HEK293 (cell line): ENCODE results near the gene CLMN.

Source experiments
- CTCF ChIP-seq: fragments of 450-650 bp; formaldehyde crosslinking; IDR thresholded peaks from 2 replicates; pipeline ENCODE4 v1.5.1; 2016; ENCODE audit warnings: missing biosample characterization, missing genetic modification characterization
- PBX3 ChIP-seq: sonication (generic); formaldehyde crosslinking; IDR thresholded peaks from 2 replicates; pipeline ENCODE4 v1.8.1; 2022; ENCODE audit warnings: mild to moderate bottlenecking, moderate library complexity, missing genetic modification reagents
- ZNF274 ChIP-seq, 2 experiments: fragments of 200-500 bp in 1 of 2; fragments of 450-650 bp in 1 of 2; sonication (Bioruptor generic) in 1 of 2; formaldehyde crosslinking in 1 of 2; IDR thresholded peaks; 2 replicates each; pipeline versions ENCODE4 v1.5.1 to v1.6.1; 2014 to 2016; ENCODE audit warnings: borderline replicate concordance in 1 of 2, inconsistent platforms in 1 of 2, low read length in 1 of 2, missing biosample characterization in 1 of 2, missing genetic modification characterization in 1 of 2
- ZNF501 ChIP-seq: fragments of 450-650 bp; formaldehyde crosslinking; IDR thresholded peaks from 2 replicates; pipeline ENCODE4 v1.5.1; 2016; ENCODE audit warnings: missing biosample characterization, missing genetic modification characterization
- ZNF521 ChIP-seq: fragments of 450-650 bp; formaldehyde crosslinking; IDR thresholded peaks from 2 replicates; pipeline ENCODE4 v1.5.1; 2017; ENCODE audit warnings: missing biosample characterization, mild to moderate bottlenecking, missing genetic modification characterization
- ZNF600 ChIP-seq: fragments of 450-650 bp; formaldehyde crosslinking; IDR thresholded peaks from 2 replicates; pipeline ENCODE4 v1.5.1; 2016; ENCODE audit warnings: missing biosample characterization, missing genetic modification characterization
- ZNF645 ChIP-seq: fragments of 450-650 bp; formaldehyde crosslinking; IDR thresholded peaks from 2 replicates; pipeline ENCODE4; 2016; ENCODE audit warnings: missing biosample characterization, missing genetic modification characterization
- ZNF701 ChIP-seq: fragments of 450-650 bp; formaldehyde crosslinking; IDR thresholded peaks from 2 replicates; pipeline ENCODE4 v1.5.1; 2016; ENCODE audit warnings: missing biosample characterization, missing genetic modification characterization
- ZNF76 ChIP-seq: fragments of 450-650 bp; formaldehyde crosslinking; IDR thresholded peaks from 2 replicates; pipeline ENCODE4; 2016; ENCODE audit warnings: low read depth, missing biosample characterization, missing genetic modification characterization, borderline replicate concordance
- TF ChIP-seq, protein P1 (sequence below): fragments of 450-650 bp; formaldehyde crosslinking; IDR thresholded peaks from 2 replicates; pipeline ENCODE4 v1.5.1; 2016; ENCODE audit warnings: missing biosample characterization, missing genetic modification characterization

- TF ChIP-seq, protein P1, sequence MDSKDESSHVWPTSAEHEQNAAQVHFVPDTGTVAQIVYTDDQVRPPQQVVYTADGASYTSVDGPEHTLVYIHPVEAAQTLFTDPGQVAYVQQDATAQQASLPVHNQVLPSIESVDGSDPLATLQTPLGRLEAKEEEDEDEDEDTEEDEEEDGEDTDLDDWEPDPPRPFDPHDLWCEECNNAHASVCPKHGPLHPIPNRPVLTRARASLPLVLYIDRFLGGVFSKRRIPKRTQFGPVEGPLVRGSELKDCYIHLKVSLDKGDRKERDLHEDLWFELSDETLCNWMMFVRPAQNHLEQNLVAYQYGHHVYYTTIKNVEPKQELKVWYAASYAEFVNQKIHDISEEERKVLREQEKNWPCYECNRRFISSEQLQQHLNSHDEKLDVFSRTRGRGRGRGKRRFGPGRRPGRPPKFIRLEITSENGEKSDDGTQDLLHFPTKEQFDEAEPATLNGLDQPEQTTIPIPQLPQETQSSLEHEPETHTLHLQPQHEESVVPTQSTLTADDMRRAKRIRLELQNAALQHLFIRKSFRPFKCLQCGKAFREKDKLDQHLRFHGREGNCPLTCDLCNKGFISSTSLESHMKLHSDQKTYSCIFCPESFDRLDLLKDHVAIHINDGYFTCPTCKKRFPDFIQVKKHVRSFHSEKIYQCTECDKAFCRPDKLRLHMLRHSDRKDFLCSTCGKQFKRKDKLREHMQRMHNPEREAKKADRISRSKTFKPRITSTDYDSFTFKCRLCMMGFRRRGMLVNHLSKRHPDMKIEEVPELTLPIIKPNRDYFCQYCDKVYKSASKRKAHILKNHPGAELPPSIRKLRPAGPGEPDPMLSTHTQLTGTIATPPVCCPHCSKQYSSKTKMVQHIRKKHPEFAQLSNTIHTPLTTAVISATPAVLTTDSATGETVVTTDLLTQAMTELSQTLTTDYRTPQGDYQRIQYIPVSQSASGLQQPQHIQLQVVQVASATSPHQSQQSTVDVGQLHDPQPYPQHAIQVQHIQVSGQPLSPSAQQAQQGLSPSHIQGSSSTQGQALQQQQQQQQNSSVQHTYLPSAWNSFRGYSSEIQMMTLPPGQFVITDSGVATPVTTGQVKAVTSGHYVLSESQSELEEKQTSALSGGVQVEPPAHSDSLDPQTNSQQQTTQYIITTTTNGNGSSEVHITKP, result no peak
- TF ChIP-seq CTCF (tag by site-specific recombination) (no peak), PBX3 (CRISPR knock-in tag) (no peak), ZNF76 (tag by site-specific recombination) (no peak), ZNF645 (tag by site-specific recombination) (no peak), ZNF600 (no peak), ZNF701 (no peak), ZNF521 (tag by site-specific recombination) (no peak), ZNF274 (IDR thresholded peaks at IDR 0.05; ENCODE audit: low read length) (no peak), ZNF274 (tag by site-specific recombination; IDR thresholded peaks at IDR 0.05; ENCODE audit: borderline replicate concordance) (no peak), ZNF501 (tag by site-specific recombination) (no peak)
Observed at GRCh38 chr14:95353007-95353406, 33.3 kb upstream of the CLMN start.
